ENCODE results near the gene ZNF224. TPM values are rescaled to one million over a fixed set of nuclear protein-coding genes. Genes with fewer than 3 reads are reported as not detected.

ZNF224 gene
- total RNA-seq, 1 experiment from 2014 or later: 29.3 TPM

DNA sequence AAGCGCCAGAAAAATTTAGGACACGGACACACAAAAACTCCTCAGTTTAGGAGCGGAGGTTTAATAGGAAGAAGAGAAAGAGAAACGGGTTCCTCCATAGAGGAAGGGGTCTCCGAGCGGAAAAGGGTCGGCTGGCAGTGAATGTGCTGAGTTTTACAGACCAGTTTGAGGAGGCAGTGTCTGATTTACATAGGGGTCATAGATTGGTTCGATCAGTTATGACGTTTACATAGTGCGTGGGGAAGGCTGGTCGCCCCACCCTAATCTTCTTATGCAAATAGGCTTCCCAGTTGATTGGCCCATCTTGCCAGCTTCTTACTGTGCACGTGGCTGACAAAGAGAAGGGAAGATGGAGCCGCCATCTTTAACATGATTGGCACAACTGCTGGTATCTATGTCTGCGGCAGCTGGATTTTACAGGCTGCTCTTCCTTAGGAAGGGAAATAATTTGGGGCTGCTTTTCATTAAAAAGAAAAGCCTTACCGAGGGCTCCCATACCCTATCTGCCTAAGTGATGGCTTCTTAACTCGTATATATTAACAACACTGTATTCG lies 17.8 kb downstream of the ZNF224 start:
- Histone ChIP-seq H2AFZ (peak overlapping the region; percentile 91), H3F3A (ENCODE audit: insufficient read depth, low read depth) (no peaks in the 10 kb centered on the region), H3K4me2 (peak overlapping the region; percentile 91), H3K9me3 (ENCODE audit: insufficient read depth, low read depth) (peaks cover 34% of the 10 kb centered on the region), H3K9me2 (ENCODE audit: insufficient read depth) (no peaks in the 10 kb centered on the region), H3K79me2 (ENCODE audit: low read depth) (no peaks in the 10 kb centered on the region), H3K4me3 (peak overlapping the region; percentile 80), H3K36me3 (ENCODE audit: low read depth) (peaks cover 7% of the 10 kb centered on the region; the same call in 1 of the 2 replicates), H4K20me1 (ENCODE audit: insufficient read depth) (no peaks in the 10 kb centered on the region), H3K4me1 (replicated peaks; ENCODE audit: insufficient read depth) (peaks cover 14% of the 10 kb centered on the region; the same call in 1 of the 2 replicates), H3K27ac (no peak overlapping the region), H3K27me3 (ENCODE audit: insufficient read depth, low read depth) (no peaks in the 10 kb centered on the region)
- no TSS peak for BruUV-seq (replicated peaks)
- intact Hi-C loops (cut with micrococcal nuclease; ENCODE audit: unreplicated experiment): loop anchor here (5.0 to 10.0 kb wide), 2 partner anchors 95 to 193 kb away; partner anchors contain the start of gene ZNF235
- TF ChIP-seq, protein P1, sequence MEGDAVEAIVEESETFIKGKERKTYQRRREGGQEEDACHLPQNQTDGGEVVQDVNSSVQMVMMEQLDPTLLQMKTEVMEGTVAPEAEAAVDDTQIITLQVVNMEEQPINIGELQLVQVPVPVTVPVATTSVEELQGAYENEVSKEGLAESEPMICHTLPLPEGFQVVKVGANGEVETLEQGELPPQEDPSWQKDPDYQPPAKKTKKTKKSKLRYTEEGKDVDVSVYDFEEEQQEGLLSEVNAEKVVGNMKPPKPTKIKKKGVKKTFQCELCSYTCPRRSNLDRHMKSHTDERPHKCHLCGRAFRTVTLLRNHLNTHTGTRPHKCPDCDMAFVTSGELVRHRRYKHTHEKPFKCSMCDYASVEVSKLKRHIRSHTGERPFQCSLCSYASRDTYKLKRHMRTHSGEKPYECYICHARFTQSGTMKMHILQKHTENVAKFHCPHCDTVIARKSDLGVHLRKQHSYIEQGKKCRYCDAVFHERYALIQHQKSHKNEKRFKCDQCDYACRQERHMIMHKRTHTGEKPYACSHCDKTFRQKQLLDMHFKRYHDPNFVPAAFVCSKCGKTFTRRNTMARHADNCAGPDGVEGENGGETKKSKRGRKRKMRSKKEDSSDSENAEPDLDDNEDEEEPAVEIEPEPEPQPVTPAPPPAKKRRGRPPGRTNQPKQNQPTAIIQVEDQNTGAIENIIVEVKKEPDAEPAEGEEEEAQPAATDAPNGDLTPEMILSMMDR (conservative IDR thresholded peaks at IDR 0.05): no peak
- no peak for TF ChIP-seq EZH2 (IDR thresholded peaks at IDR 0.05; ENCODE audit: low read depth)
- DNase-seq: peak in 1 of 2 experiments; percentile 11
- POLR2A ChIA-PET (ENCODE audit: unreplicated experiment): no interaction called here
- CTCF ChIA-PET: no interaction called here

DNA sequence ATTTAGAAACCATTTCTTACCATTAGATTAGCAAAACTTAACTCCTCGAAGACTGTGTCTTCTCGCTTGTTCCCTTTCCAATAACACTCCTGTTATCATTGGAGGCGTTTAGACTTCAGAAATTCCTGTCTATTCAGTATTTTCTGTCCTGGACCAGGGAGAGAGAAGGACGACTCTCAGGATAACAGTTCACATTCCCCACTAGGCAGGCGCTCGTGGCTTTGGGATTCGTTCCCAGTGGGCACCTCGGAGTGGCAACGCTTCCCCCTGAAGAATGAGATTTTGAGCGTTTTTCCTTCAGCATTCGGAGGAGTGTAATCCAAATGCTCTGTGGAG lies 18.6 kb downstream of the ZNF224 start:
- H3K36me3 ChIP-seq (ENCODE audit: low read depth): no peaks in the 10 kb centered on the region; the same call in 1 of the 2 replicates
- H4K20me1 ChIP-seq (ENCODE audit: insufficient read depth): no peaks in the 10 kb centered on the region
- H3F3A ChIP-seq (ENCODE audit: insufficient read depth, low read depth): no peaks in the 10 kb centered on the region
- CTCF ChIA-PET: no interaction called here
- no peaks in the 10 kb centered on the region for H3K9me2 ChIP-seq (ENCODE audit: insufficient read depth)
- H3K27ac ChIP-seq: no peak overlapping the region
- H2AFZ ChIP-seq: peak overlapping the region; percentile 91
- H3K27me3 ChIP-seq (ENCODE audit: insufficient read depth, low read depth): no peaks in the 10 kb centered on the region
- TF ChIP-seq, protein P1 (conservative IDR thresholded peaks at IDR 0.05): no peak
- H3K79me2 ChIP-seq (ENCODE audit: low read depth): no peaks in the 10 kb centered on the region
- H3K4me2 ChIP-seq: peak overlapping the region; percentile 91
- H3K4me1 ChIP-seq (replicated peaks; ENCODE audit: insufficient read depth): peaks cover 14% of the 10 kb centered on the region; the same call in 1 of the 2 replicates
- POLR2A ChIA-PET (ENCODE audit: unreplicated experiment): no interaction called here
- BruUV-seq (replicated peaks): no TSS peak
- peaks cover 34% of the 10 kb centered on the region for H3K9me3 ChIP-seq (ENCODE audit: insufficient read depth, low read depth)
- intact Hi-C loops (cut with micrococcal nuclease; ENCODE audit: unreplicated experiment): loop anchor here (1.0 to 10.0 kb wide), 7 partner anchors 18 to 192 kb away; partner anchors contain the start of genes ZNF155, ZNF222, ZNF224 and ZNF235
- H3K4me3 ChIP-seq: peak overlapping the region; percentile 80
- no peak for DNase-seq

DNA sequence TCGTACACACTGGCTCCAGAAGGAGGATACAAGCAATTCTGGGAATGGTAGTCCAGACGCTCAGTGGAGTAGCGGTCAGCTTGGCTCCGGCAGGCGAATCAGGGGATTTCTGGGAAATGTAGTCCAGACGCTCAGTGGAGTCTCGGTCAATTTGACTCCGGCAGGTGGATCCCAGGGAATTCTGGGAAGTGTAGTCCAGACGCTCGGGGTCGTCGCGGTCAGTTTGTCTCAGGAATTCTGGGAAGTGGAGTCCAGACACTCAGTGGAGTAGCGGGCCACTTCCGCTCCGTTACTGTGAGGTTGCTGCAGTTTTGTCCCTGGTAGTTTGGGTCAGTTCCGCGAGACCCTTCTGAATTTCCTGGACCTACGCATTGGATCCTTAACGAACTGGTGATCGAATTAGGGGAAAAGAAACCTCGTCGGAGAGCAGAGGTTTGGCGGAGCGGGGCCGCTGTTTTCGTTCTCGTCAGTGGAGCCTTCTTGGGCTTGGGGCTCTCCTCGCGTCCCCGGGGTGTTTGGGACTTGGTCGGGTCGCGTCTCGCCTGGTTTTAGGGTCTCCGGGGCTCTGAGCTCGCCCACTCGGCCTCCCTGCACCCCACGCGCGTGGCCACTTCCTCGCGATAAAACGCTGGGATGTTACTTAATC lies 19.1 kb downstream of the ZNF224 start, which contains the start of gene ZNF225:
TSS of gene ZNF225 (plus strand) at position 262 of the 646 bp plus-strand sequence. CDS start 2,429 bp downstream, outside the sequence.
- TF ChIP-seq, protein P1 (conservative IDR thresholded peaks at IDR 0.05): no peak
- TF ChIP-seq EZH2 (IDR thresholded peaks at IDR 0.05; ENCODE audit: low read depth): no peak
- Histone ChIP-seq H4K20me1 (ENCODE audit: insufficient read depth) (no peaks in the 10 kb centered on the region), H3K9me2 (ENCODE audit: insufficient read depth) (no peaks in the 10 kb centered on the region), H3K79me2 (ENCODE audit: low read depth) (no peaks in the 10 kb centered on the region), H3K4me2 (peak within 1 kb of the TSS; percentile 91), H3K4me3 (peak within 1 kb of the TSS; percentile 80), H3K9me3 (ENCODE audit: insufficient read depth, low read depth) (peaks cover 29% of the 10 kb centered on the region), H3K27ac (no peak within 1 kb of the TSS), H3K27me3 (ENCODE audit: insufficient read depth, low read depth) (no peaks in the 10 kb centered on the region), H3F3A (ENCODE audit: insufficient read depth, low read depth) (no peaks in the 10 kb centered on the region), H3K4me1 (replicated peaks; ENCODE audit: insufficient read depth) (peaks cover 14% of the 10 kb centered on the region; the same call in 1 of the 2 replicates), H3K36me3 (ENCODE audit: low read depth) (no peaks in the 10 kb centered on the region; the same call in 1 of the 2 replicates), H2AFZ (peak within 1 kb of the TSS; percentile 93)
- intact Hi-C loops (cut with micrococcal nuclease; ENCODE audit: unreplicated experiment): loop anchor here (1.0 to 10.0 kb wide), 7 partner anchors 19 to 192 kb away; partner anchors contain the start of genes ZNF155, ZNF222, ZNF224 and ZNF235
- ChIA-PET POLR2A (ENCODE audit: unreplicated experiment) (no interaction called here), CTCF (no interaction called here)
- BruUV-seq (replicated peaks): no TSS peak
- peak; percentile 91 to 97 for DNase-seq
